HUES6 (cell line): ENCODE measurements around the gene MAML3.

ENCODE experiments used
- H3K27ac ChIP-seq: 2 replicates; pipeline ENCODE4 v1.7.0; 2013; ENCODE audit warnings: low read depth, mild to moderate bottlenecking, low read length, inconsistent platforms
- H3K27me3 ChIP-seq: 2 replicates; pipeline ENCODE4 v1.6.1; 2013; ENCODE audit warnings: low read length; ENCODE audit not compliant: control insufficient read depth, insufficient read depth
- H3K36me3 ChIP-seq: 2 replicates; pipeline ENCODE4 v1.6.1; 2013; ENCODE audit warnings: low read length; ENCODE audit not compliant: control insufficient read depth, insufficient read depth
- H3K4me1 ChIP-seq: 2 replicates; pipeline ENCODE4 v1.6.1; 2013; ENCODE audit warnings: low read length; ENCODE audit not compliant: control insufficient read depth, insufficient read depth
- H3K4me3 ChIP-seq: 2 replicates; pipeline ENCODE4 v1.5.1; 2013; ENCODE audit warnings: low read depth, low read length
- H3K9ac ChIP-seq: one replicate; pipeline ENCODE4 v1.6.1; 2013; ENCODE audit warnings: mild to moderate bottlenecking, low read length
- H3K9me3 ChIP-seq: 2 replicates; pipeline ENCODE4 v1.6.1; 2013; ENCODE audit warnings: low read depth, low read length; ENCODE audit not compliant: control insufficient read depth, insufficient read depth

Gene MAML3

DNA sequence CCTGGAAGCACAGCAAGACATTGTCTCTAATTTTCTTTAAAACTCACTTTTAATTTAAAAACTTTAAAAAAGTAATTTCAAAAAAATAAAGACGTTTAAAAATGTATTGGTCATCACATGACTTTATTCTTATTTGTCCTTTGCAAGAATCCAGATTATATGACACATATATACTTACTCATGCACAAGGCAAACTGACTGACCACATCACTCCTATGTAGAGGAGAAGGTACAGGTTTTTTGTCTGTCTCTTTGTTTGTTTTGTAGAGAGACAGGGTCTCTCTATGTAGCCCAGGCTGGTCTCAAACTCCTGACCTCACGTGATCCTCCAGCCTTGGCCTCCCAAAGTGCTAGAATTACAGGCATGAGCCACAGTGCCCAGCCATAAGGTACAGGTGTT lies 28.6 kb downstream of the MAML3 start:
- Histone ChIP-seq H3K4me3 (no peak overlapping the region), H3K4me1 (peaks cover 16% of the 10 kb centered on the region), H3K36me3 (no peaks in the 10 kb centered on the region), H3K27me3 (no peaks in the 10 kb centered on the region), H3K27ac (no peak overlapping the region), H3K9me3 (no peaks in the 10 kb centered on the region), H3K9ac (no peak overlapping the region)

DNA sequence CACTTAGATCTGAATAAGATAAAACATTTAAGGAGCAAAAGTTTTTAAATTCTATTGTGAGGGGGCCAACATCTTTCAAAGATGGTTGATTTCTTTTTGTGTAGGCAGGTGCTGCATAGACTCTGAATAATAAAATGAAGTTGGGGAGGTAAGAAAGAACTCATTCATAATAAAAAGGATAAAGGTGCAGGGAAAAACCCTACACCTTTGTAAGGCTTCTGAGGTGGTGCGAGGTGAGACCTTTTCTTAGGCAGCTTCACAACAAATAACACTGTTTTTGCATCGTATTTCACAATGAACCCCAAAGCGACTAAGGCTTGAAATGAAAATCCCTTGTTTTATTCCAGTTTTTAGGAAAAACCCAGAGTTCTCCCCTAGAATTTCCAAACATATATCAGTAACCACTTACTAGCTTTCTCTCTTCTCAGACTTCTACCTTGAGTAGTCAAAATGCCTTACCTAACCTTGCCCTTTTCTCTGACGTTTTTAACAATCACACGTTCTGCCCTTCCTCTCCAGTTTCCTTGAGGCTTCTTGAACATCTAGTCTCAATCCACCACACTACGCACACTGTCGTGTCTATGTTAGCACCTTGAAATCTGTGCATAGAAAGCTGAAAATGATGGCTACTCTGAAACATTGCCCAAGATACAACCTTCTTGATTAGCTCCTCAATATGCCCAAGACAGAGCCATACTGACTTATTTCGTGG lies 30.2 kb downstream of the MAML3 start:
- no peaks in the 10 kb centered on the region for H3K9me3 ChIP-seq
- H3K27me3 ChIP-seq, result no peaks in the 10 kb centered on the region
- peaks cover 16% of the 10 kb centered on the region for H3K4me1 ChIP-seq
- no peak overlapping the region for H3K27ac ChIP-seq
- no peaks in the 10 kb centered on the region for H3K36me3 ChIP-seq
- H3K9ac ChIP-seq, result no peak overlapping the region
- H3K4me3 ChIP-seq, result no peak overlapping the region

DNA sequence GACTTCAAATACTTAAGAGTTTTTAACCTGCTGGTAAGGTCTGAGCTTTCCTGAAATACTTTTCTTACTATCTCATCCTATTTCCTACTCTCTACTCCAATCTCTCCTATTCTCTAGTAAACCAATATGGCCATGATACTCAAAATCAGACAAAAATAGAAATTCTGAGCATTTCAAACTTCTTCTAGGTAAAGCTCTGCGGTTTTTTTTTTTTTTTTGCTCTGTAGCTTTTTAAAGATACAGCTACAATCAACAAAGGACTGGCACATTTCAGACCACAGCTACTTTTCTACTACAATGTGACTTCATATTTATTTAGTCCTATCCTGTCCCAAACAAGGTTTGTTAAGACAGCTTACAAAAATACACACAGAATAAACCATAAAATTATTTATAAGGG lies 31.1 kb downstream of the MAML3 start:
- H3K4me3 ChIP-seq, result no peak overlapping the region
- H3K9ac ChIP-seq, result no peak overlapping the region
- H3K27ac ChIP-seq, result no peak overlapping the region
- no peaks in the 10 kb centered on the region for H3K9me3 ChIP-seq
- H3K27me3 ChIP-seq, result no peaks in the 10 kb centered on the region
- H3K4me1 ChIP-seq, result peaks cover 16% of the 10 kb centered on the region
- no peaks in the 10 kb centered on the region for H3K36me3 ChIP-seq

DNA sequence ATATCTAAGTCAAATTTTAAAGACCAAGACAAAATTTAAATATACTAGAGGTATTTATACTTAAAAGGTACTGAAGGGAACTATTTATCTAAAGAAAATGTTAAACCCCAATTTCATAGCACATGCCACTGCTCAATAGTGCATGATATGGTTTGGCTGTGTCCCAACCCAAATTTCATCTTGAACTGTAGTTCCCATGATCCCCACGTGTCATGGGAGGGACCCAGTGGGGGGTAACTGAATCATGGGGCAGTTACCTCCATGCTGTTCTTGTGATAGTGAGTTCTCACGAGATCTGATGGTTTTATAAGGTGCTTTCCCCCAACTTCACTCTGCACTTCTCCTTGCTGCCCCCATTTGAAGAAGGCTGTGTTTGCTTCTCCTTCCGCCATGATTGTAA lies 32.3 kb downstream of the MAML3 start:
- Histone ChIP-seq H3K9me3 (no peaks in the 10 kb centered on the region), H3K27me3 (no peaks in the 10 kb centered on the region), H3K4me1 (peaks cover 18% of the 10 kb centered on the region), H3K9ac (no peak overlapping the region), H3K36me3 (no peaks in the 10 kb centered on the region), H3K27ac (no peak overlapping the region), H3K4me3 (no peak overlapping the region)

DNA sequence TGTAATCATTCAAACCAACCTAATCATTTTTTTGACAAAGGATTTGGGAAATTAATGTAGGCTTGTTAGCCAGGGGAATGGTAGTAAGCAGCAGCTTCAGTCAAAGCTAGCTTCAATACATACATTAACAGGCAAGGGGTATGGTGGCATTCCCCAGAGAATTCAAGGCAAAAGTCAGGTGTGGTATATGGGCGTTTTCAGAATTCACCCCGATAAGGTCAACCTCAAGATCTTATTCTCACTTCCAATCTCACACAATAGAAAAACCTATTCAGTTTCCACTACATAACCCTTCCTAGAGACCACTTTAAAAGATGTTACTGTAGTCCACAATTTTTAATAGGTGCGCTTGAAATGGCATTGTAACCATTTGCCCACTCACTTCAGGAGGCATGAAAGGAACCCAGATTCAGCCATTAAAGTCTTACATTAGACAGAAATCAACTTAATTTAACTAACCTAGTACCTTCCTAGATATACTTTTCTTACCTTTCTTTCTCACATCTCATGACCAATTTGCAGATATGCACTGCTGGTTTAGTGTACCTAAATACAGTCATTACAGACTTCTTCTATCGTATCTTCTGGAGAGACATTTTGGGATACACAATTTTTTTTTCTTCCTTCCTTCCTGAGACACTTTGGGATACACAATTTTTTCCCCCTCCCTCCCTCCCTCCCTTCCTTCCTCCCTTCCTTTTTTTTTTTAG lies 34.9 kb downstream of the MAML3 start:
- H3K27me3 ChIP-seq, result no peaks in the 10 kb centered on the region
- peaks cover 13% of the 10 kb centered on the region for H3K4me1 ChIP-seq
- no peak overlapping the region for H3K9ac ChIP-seq
- H3K36me3 ChIP-seq, result no peaks in the 10 kb centered on the region
- H3K27ac ChIP-seq, result no peak overlapping the region
- no peaks in the 10 kb centered on the region for H3K9me3 ChIP-seq
- H3K4me3 ChIP-seq, result no peak overlapping the region

DNA sequence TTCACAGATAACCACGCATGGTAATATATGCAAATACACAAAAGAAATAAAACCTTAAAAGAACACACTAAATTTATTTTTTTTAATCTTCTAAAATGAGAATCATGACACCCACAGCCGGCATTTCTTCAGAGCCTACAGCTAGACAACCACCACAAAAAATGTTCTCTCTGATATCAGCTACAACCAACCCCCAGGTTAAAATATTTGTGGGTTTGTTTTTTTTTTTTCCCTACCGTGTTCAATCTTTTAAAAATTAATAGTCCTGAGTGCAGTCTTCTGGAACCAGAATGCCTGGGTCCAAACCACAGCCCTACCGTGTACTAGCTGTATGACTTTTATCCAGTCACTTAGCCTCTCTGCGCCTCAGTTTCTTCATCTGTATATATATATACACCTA lies 36.0 kb downstream of the MAML3 start:
- Histone ChIP-seq H3K9me3 (no peaks in the 10 kb centered on the region), H3K4me1 (peaks cover 10% of the 10 kb centered on the region; the same call in 1 of the 2 replicates), H3K4me3 (no peak overlapping the region), H3K9ac (no peak overlapping the region), H3K27me3 (no peaks in the 10 kb centered on the region), H3K27ac (no peak overlapping the region), H3K36me3 (no peaks in the 10 kb centered on the region)

DNA sequence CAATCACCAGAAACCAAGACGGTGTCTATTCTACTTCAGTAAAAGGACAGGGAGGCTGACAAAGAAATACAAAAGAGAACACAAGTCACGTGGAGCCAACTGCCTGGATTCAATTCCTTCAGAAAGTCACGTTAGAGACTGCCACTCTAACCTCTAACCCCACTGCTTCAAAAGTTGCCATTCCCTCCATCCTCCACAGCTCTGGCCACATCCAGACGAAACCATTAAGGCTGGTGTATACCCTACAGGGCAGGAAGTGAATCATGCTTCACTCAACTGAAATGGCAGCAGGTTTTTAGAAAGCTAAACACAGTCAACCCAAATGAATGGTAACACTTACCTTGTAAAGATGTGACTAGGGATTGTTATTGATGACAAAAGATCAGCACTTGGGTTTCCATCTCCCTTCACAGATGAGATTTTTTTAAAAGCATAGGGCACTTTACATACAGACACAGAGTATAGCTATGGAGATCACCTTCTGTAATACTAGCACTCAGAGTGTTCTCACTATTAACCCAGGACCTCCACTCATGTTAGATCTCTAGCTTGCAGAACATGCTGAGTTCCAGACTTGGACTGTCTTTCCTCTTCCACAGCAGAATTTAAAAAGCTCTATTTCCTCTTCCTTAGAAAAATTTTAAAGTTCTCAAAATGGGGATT lies 37.4 kb downstream of the MAML3 start:
- H3K9ac ChIP-seq, result no peak overlapping the region
- no peak overlapping the region for H3K27ac ChIP-seq

GRCh38 chr4:140115140-140115539 lies 38.8 kb downstream of the MAML3 start:
- Histone ChIP-seq H3K4me3 (no peak overlapping the region), H3K4me1 (peaks cover 10% of the 10 kb centered on the region; the same call in 1 of the 2 replicates), H3K27ac (no peak overlapping the region), H3K36me3 (no peaks in the 10 kb centered on the region), H3K9me3 (no peaks in the 10 kb centered on the region), H3K27me3 (no peaks in the 10 kb centered on the region), H3K9ac (no peak overlapping the region)

More for the DNA sequence above, 37.4 kb downstream of the MAML3 start:
- no peak overlapping the region for H3K4me3 ChIP-seq
- no peaks in the 10 kb centered on the region for H3K36me3 ChIP-seq
- H3K4me1 ChIP-seq, result peaks cover 10% of the 10 kb centered on the region; the same call in 1 of the 2 replicates
- no peaks in the 10 kb centered on the region for H3K9me3 ChIP-seq
- H3K27me3 ChIP-seq, result no peaks in the 10 kb centered on the region

DNA sequence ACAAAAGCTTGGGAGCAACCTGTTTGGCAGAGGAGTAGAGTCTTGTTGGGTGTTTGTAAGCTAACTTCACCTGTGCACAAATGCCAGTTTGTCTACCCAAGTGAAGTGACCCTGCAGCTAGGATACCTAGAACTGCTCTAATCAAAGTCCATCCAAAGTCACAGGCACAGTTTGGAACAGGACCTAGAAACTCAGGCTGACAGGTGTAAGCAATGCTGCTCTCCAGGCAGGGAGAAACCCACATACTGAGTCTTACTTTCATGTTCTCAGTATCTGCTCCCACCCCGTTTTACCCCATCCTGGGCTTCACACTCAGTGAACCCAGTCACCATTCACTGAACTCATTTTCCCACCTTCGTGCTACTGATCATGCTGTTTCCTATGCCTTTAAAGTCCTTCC lies 40.3 kb downstream of the MAML3 start:
- H3K9me3 ChIP-seq, result no peaks in the 10 kb centered on the region
- H3K4me1 ChIP-seq, result peaks cover 10% of the 10 kb centered on the region; the same call in 1 of the 2 replicates
- no peaks in the 10 kb centered on the region for H3K27me3 ChIP-seq
- no peaks in the 10 kb centered on the region for H3K36me3 ChIP-seq
- H3K27ac ChIP-seq, result no peak overlapping the region
- H3K4me3 ChIP-seq, result no peak overlapping the region
- no peak overlapping the region for H3K9ac ChIP-seq

- Histone ChIP-seq H3K27ac (no peak overlapping the region), H3K4me3 (no peak overlapping the region), H3K36me3 (no peaks in the 10 kb centered on the region), H3K9ac (no peak overlapping the region), H3K4me1 (peaks cover 10% of the 10 kb centered on the region; the same call in 1 of the 2 replicates), H3K9me3 (no peaks in the 10 kb centered on the region), H3K27me3 (no peaks in the 10 kb centered on the region)
Observed at GRCh38 chr4:140112576-140112975, 41.4 kb downstream of the MAML3 start.

- Histone ChIP-seq H3K4me3 (no peak overlapping the region), H3K27me3 (no peaks in the 10 kb centered on the region), H3K36me3 (no peaks in the 10 kb centered on the region), H3K9ac (no peak overlapping the region), H3K4me1 (peaks cover 4% of the 10 kb centered on the region; the same call in 1 of the 2 replicates), H3K9me3 (no peaks in the 10 kb centered on the region), H3K27ac (no peak overlapping the region)
Observed at GRCh38 chr4:140111256-140111655, 42.7 kb downstream of the MAML3 start.
